ENCODE results near the gene CCNL2. TPM values are rescaled to one million over a fixed set of nuclear protein-coding genes. Genes with fewer than 3 reads are reported as not detected.

CCNL2 gene
- total and polyA plus RNA-seq, 4 donors: 46.4 to 170 (median 104) TPM

- Histone ChIP-seq H3K4me3 (ENCODE audit: low read depth in 1 of 3, low read length in 3 of 3) (no peak overlapping the region), H3K27me3 (ENCODE audit: control insufficient read depth in 4 of 4, insufficient read depth in 4 of 4, low read length in 3 of 4) (no peaks in the 10 kb centered on the region), H3K27ac (ENCODE audit: low read depth in 1 of 2, low read length in 2 of 2) (no peak overlapping the region), H3K4me1 (ENCODE audit: control insufficient read depth in 4 of 4, insufficient read depth in 4 of 4, low read length in 3 of 4) (no peaks in the 10 kb centered on the region), H3K9me3 (ENCODE audit: control insufficient read depth in 4 of 4, low read length in 3 of 4) (no peaks in the 10 kb centered on the region), H3K36me3 (ENCODE audit: control insufficient read depth in 4 of 4, insufficient read depth in 3 of 4, low read depth in 1 of 4, low read length in 3 of 4) (peaks cover 47 to 94% (median 76%) of the 10 kb centered on the region in 4 donors), H3K9ac (ENCODE audit: low read depth in 1 of 2, low read length in 2 of 2) (no peak overlapping the region)
- WGBS: 89% methylated on average over 12 of the region's 12 CpGs
- TF ChIP-seq HNF4A (conservative IDR thresholded peaks at IDR 0.05) (no peak), NR2F2 (IDR thresholded peaks at IDR 0.05) (no peak), EGR1 (IDR thresholded peaks at IDR 0.05; ENCODE audit: low read depth in 2 of 2) (no peak), ATF3 (IDR thresholded peaks at IDR 0.05) (no peak)
- TF ChIP-seq, protein P1, sequence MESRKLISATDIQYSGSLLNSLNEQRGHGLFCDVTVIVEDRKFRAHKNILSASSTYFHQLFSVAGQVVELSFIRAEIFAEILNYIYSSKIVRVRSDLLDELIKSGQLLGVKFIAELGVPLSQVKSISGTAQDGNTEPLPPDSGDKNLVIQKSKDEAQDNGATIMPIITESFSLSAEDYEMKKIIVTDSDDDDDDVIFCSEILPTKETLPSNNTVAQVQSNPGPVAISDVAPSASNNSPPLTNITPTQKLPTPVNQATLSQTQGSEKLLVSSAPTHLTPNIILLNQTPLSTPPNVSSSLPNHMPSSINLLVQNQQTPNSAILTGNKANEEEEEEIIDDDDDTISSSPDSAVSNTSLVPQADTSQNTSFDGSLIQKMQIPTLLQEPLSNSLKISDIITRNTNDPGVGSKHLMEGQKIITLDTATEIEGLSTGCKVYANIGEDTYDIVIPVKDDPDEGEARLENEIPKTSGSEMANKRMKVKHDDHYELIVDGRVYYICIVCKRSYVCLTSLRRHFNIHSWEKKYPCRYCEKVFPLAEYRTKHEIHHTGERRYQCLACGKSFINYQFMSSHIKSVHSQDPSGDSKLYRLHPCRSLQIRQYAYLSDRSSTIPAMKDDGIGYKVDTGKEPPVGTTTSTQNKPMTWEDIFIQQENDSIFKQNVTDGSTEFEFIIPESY (IDR thresholded peaks at IDR 0.05): no peak
- TF ChIP-seq, protein P2, sequence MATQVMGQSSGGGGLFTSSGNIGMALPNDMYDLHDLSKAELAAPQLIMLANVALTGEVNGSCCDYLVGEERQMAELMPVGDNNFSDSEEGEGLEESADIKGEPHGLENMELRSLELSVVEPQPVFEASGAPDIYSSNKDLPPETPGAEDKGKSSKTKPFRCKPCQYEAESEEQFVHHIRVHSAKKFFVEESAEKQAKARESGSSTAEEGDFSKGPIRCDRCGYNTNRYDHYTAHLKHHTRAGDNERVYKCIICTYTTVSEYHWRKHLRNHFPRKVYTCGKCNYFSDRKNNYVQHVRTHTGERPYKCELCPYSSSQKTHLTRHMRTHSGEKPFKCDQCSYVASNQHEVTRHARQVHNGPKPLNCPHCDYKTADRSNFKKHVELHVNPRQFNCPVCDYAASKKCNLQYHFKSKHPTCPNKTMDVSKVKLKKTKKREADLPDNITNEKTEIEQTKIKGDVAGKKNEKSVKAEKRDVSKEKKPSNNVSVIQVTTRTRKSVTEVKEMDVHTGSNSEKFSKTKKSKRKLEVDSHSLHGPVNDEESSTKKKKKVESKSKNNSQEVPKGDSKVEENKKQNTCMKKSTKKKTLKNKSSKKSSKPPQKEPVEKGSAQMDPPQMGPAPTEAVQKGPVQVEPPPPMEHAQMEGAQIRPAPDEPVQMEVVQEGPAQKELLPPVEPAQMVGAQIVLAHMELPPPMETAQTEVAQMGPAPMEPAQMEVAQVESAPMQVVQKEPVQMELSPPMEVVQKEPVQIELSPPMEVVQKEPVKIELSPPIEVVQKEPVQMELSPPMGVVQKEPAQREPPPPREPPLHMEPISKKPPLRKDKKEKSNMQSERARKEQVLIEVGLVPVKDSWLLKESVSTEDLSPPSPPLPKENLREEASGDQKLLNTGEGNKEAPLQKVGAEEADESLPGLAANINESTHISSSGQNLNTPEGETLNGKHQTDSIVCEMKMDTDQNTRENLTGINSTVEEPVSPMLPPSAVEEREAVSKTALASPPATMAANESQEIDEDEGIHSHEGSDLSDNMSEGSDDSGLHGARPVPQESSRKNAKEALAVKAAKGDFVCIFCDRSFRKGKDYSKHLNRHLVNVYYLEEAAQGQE (IDR thresholded peaks at IDR 0.05): no peak
- DNase-seq (ENCODE audit: low spot score): no peak
These were observed 8.5 kb downstream of the CCNL2 start for GRCh38 chr1:1390675-1391074.

- peaks cover 36 to 73% (median 57%) of the 10 kb centered on the region in 4 donors for H3K36me3 ChIP-seq (ENCODE audit: control insufficient read depth in 4 of 4, insufficient read depth in 3 of 4, low read depth in 1 of 4, low read length in 3 of 4)
- H3K27me3 ChIP-seq (ENCODE audit: control insufficient read depth in 4 of 4, insufficient read depth in 4 of 4, low read length in 3 of 4): no peaks in the 10 kb centered on the region
- TF ChIP-seq, protein P3, sequence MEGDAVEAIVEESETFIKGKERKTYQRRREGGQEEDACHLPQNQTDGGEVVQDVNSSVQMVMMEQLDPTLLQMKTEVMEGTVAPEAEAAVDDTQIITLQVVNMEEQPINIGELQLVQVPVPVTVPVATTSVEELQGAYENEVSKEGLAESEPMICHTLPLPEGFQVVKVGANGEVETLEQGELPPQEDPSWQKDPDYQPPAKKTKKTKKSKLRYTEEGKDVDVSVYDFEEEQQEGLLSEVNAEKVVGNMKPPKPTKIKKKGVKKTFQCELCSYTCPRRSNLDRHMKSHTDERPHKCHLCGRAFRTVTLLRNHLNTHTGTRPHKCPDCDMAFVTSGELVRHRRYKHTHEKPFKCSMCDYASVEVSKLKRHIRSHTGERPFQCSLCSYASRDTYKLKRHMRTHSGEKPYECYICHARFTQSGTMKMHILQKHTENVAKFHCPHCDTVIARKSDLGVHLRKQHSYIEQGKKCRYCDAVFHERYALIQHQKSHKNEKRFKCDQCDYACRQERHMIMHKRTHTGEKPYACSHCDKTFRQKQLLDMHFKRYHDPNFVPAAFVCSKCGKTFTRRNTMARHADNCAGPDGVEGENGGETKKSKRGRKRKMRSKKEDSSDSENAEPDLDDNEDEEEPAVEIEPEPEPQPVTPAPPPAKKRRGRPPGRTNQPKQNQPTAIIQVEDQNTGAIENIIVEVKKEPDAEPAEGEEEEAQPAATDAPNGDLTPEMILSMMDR (IDR thresholded peaks at IDR 0.05; ENCODE audit: low read depth, low read length, missing input control): no peak
- TF ChIP-seq HNF4A (conservative IDR thresholded peaks at IDR 0.05): no peak
- TF ChIP-seq, protein P1 (IDR thresholded peaks at IDR 0.05): no peak
- TF ChIP-seq GABPA (IDR thresholded peaks at IDR 0.05 in 1 of 2, conservative IDR thresholded peaks at IDR 0.05 in 1 of 2): no peak
- TF ChIP-seq YY1 (IDR thresholded peaks at IDR 0.05): no peak
- TF ChIP-seq TAF1 (conservative IDR thresholded peaks at IDR 0.05): no peak
- no peak for TF ChIP-seq SP1 (IDR thresholded peaks at IDR 0.05)
- TF ChIP-seq ATF3 (IDR thresholded peaks at IDR 0.05): no peak
- TF ChIP-seq, protein P4, sequence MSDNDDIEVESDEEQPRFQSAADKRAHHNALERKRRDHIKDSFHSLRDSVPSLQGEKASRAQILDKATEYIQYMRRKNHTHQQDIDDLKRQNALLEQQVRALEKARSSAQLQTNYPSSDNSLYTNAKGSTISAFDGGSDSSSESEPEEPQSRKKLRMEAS (IDR thresholded peaks at IDR 0.05): no peak
- TF ChIP-seq HNF4G (IDR thresholded peaks at IDR 0.05): no peak
- TF ChIP-seq EGR1 (IDR thresholded peaks at IDR 0.05; ENCODE audit: low read depth in 2 of 2): no peak
- TF ChIP-seq FOXA1 (IDR thresholded peaks at IDR 0.05): no peak
- TF ChIP-seq JUND (IDR thresholded peaks at IDR 0.05): no peak
- no peak for DNase-seq (ENCODE audit: low spot score)
- H3K27ac ChIP-seq (ENCODE audit: low read depth in 1 of 2, low read length in 2 of 2): no peak overlapping the region
- WGBS: 97% methylated on average over 16 of the region's 16 CpGs
- peaks cover 0 to 10% (median 6%) of the 10 kb centered on the region in 4 donors for H3K4me1 ChIP-seq (ENCODE audit: control insufficient read depth in 4 of 4, insufficient read depth in 4 of 4, low read length in 3 of 4)
- H3K9ac ChIP-seq (ENCODE audit: low read depth in 1 of 2, low read length in 2 of 2): no peak overlapping the region
- H3K4me3 ChIP-seq (ENCODE audit: low read depth in 1 of 3, low read length in 3 of 3): no peak overlapping the region
- H3K9me3 ChIP-seq (ENCODE audit: control insufficient read depth in 4 of 4, low read length in 3 of 4): no peaks in the 10 kb centered on the region
These were observed 11.1 kb downstream of the CCNL2 start for GRCh38 chr1:1388078-1388472.
